ENCODE results near the gene ETFDH.

DNA sequence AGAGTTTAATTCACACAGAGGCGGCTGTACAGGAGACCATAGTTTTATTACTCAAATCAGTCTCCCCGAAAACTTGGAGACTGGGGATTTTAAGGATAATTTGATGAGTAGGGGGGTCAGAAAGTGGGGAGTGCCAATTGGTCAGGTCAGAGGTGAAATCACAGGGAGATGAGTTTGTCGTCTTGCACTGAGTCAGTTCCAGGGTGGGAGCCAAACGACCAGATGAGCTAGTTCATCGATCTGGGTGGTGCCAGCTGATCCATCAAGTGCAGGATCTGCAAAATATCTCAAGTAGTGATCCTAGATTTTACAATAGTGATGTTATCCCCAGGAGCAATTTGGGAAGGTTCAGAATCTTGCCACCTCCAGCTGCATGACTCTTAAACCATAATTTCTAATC lies 4.0 kb downstream of the ETFDH start:
- TF ChIP-seq, protein P1, sequence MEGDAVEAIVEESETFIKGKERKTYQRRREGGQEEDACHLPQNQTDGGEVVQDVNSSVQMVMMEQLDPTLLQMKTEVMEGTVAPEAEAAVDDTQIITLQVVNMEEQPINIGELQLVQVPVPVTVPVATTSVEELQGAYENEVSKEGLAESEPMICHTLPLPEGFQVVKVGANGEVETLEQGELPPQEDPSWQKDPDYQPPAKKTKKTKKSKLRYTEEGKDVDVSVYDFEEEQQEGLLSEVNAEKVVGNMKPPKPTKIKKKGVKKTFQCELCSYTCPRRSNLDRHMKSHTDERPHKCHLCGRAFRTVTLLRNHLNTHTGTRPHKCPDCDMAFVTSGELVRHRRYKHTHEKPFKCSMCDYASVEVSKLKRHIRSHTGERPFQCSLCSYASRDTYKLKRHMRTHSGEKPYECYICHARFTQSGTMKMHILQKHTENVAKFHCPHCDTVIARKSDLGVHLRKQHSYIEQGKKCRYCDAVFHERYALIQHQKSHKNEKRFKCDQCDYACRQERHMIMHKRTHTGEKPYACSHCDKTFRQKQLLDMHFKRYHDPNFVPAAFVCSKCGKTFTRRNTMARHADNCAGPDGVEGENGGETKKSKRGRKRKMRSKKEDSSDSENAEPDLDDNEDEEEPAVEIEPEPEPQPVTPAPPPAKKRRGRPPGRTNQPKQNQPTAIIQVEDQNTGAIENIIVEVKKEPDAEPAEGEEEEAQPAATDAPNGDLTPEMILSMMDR (IDR thresholded peaks at IDR 0.05) = no peak
- no peak for TF ChIP-seq ZFX (IDR thresholded peaks at IDR 0.05; ENCODE audit: borderline replicate concordance)
